Endothelial cell (in vitro differentiated cells): ENCODE results near the gene H6PD. TPM values are rescaled to one million over a fixed set of nuclear protein-coding genes. Genes with fewer than 3 reads are reported as not detected.

ENCODE experiments used
- DNase-seq: peaks from one replicate; pipeline ENCODE4 v3.0.0; 2021; ENCODE audit warnings: low spot score
- H3K27ac Mint-ChIP-seq: one replicate; pipeline ENCODE4 v1.8.0; 2021; ENCODE audit warnings: mixed read lengths, inconsistent platforms; ENCODE audit not compliant: unreplicated experiment
- H3K27me3 Mint-ChIP-seq: one replicate; pipeline ENCODE4 v1.8.0; 2021; ENCODE audit warnings: mild to moderate bottlenecking, moderate library complexity, mixed read lengths, inconsistent platforms; ENCODE audit not compliant: unreplicated experiment
- H3K36me3 Mint-ChIP-seq: one replicate; pipeline ENCODE4 v1.8.0; 2021; ENCODE audit warnings: mild to moderate bottlenecking, low read depth, mixed read lengths, inconsistent platforms; ENCODE audit not compliant: unreplicated experiment
- H3K4me1 Mint-ChIP-seq: one replicate; pipeline ENCODE4 v1.8.0; 2021; ENCODE audit warnings: mild to moderate bottlenecking, mixed read lengths, inconsistent platforms; ENCODE audit not compliant: unreplicated experiment
- H3K4me3 Mint-ChIP-seq: one replicate; pipeline ENCODE4 v1.8.0; 2021; ENCODE audit warnings: mild to moderate bottlenecking, mixed read lengths, inconsistent platforms; ENCODE audit not compliant: unreplicated experiment
- H3K9me3 Mint-ChIP-seq: one replicate; pipeline ENCODE4 v1.8.0; 2021; ENCODE audit warnings: mixed read lengths, inconsistent platforms; ENCODE audit not compliant: unreplicated experiment
- total RNA-seq: library from RNA; stranded (reverse); fragmentation: NEBNext Ultra II Directional; extraction: Animal tissue kit (Norgen Biotek cat#: 25700); gene quantifications from one replicate; pipeline ENCODE4 v1.2.1, GENCODE V29; 2021; ENCODE audit not compliant: unreplicated experiment
- TF ChIP-seq, protein P1 (sequence below): fragments of 200-600 bp; sonication (generic); IDR thresholded peaks from one replicate; pipeline ENCODE4 v1.5.0; 2021; ENCODE audit warnings: antibody characterized with exemption; ENCODE audit not compliant: unreplicated experiment

The H6PD gene
- total RNA-seq, 1 donor from 2014 or later: 18.6 TPM

- H3K27ac Mint-ChIP-seq: no peak overlapping the region
- H3K9me3 Mint-ChIP-seq: no peaks in the 10 kb centered on the region
- TF ChIP-seq, protein P1, sequence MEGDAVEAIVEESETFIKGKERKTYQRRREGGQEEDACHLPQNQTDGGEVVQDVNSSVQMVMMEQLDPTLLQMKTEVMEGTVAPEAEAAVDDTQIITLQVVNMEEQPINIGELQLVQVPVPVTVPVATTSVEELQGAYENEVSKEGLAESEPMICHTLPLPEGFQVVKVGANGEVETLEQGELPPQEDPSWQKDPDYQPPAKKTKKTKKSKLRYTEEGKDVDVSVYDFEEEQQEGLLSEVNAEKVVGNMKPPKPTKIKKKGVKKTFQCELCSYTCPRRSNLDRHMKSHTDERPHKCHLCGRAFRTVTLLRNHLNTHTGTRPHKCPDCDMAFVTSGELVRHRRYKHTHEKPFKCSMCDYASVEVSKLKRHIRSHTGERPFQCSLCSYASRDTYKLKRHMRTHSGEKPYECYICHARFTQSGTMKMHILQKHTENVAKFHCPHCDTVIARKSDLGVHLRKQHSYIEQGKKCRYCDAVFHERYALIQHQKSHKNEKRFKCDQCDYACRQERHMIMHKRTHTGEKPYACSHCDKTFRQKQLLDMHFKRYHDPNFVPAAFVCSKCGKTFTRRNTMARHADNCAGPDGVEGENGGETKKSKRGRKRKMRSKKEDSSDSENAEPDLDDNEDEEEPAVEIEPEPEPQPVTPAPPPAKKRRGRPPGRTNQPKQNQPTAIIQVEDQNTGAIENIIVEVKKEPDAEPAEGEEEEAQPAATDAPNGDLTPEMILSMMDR: no peak
- DNase-seq: no peak
- H3K36me3 Mint-ChIP-seq: peaks cover 2% of the 10 kb centered on the region
- H3K4me1 Mint-ChIP-seq: peaks cover 26% of the 10 kb centered on the region
- H3K27me3 Mint-ChIP-seq: peaks cover 18% of the 10 kb centered on the region
- no peak overlapping the region for H3K4me3 Mint-ChIP-seq
These were observed 84.7 kb downstream of the H6PD start for GRCh38 chr1:9319208-9319788.

DNA sequence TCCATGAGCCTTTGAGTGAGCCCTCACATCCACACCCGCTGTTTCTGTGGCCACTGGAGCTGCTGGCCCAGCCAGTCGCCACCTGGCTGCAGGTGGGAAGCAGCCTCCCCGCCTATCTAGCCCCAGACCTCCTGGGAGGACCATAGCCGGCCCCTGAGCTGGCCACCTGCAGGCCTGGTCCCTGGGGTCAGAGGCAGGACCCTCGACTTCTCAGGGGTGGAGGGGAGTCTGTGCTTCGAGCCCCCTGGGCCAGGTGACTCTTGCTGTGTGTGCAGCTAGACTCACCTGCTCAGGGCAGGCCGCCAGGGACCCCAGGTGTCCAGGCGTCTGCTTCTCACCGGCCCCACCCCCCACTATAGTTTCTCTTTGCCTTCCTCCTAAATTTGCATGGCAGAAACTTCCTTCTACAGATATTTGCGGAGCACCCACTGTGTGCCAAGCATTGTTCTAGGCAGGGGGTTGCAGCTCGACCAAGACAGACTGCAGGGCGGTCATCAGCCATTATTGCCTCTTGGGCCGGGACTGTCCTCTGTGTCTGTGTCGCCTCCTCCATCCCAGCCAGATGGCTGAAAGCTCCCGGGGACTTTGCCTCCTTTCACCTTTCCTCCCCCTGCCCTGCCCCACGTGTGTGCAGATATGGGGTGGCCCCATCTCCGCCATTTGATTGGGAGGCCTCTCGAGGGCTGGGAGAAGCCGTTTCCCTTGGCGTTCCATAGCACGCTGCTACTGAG is 85.4 kb downstream of the H6PD start:
- peaks cover 3% of the 10 kb centered on the region for H3K36me3 Mint-ChIP-seq
- no peak overlapping the region for H3K27ac Mint-ChIP-seq
- H3K4me3 Mint-ChIP-seq: no peak overlapping the region
- H3K27me3 Mint-ChIP-seq: peaks cover 18% of the 10 kb centered on the region
- H3K9me3 Mint-ChIP-seq: no peaks in the 10 kb centered on the region
- TF ChIP-seq, protein P1: no peak
- peaks cover 26% of the 10 kb centered on the region for H3K4me1 Mint-ChIP-seq
- no peak for DNase-seq

Other genes starting within 250 kb of the H6PD start
- not detected for gene SLC2A7, start 208.4 kb upstream of the H6PD start, total RNA-seq
- not detected for gene SLC2A5, start 165.1 kb upstream of the H6PD start, total RNA-seq
- gene GPR157, start 105.7 kb upstream of the H6PD start, total RNA-seq: 2.8 TPM
- 8.1 TPM for gene SPSB1, start 58.1 kb downstream of the H6PD start, total RNA-seq